Neural cell (in vitro differentiated cells): ENCODE measurements around the gene MED13L. TPM values are rescaled to one million over a fixed set of nuclear protein-coding genes. Genes with fewer than 3 reads are reported as not detected.

Experiments
- H2AFZ ChIP-seq: fragments of 200-600, 300-800 bp; sonication (generic), shearing (Covaris generic); 2 replicates; pipeline ENCODE4 v1.6.0; 2014; ENCODE audit warnings: low read depth, mild to moderate bottlenecking, antibody characterized with exemption, low read length, moderate library complexity
- H3F3A ChIP-seq: fragments of 200-600 bp; shearing (Covaris generic); 2 replicates; pipeline ENCODE4 v1.6.1; 2016; ENCODE audit warnings: mild to moderate bottlenecking, moderate library complexity, mixed read lengths, antibody characterized with exemption, low read length; ENCODE audit not compliant: insufficient read depth, poor library complexity, severe bottlenecking
- H3K27ac ChIP-seq: fragments of 200-600, 300-800 bp; sonication (generic), shearing (Covaris generic); 2 replicates; pipeline ENCODE4 v1.5.1; 2014; ENCODE audit warnings: mild to moderate bottlenecking, low read length, moderate library complexity
- H3K27me3 ChIP-seq: fragments of 300-800, 200-600 bp; sonication (generic), shearing (Covaris generic); 2 replicates; pipeline ENCODE4 v1.6.0; 2014; ENCODE audit warnings: mild to moderate bottlenecking, low read depth, low read length, moderate library complexity; ENCODE audit not compliant: insufficient read depth
- H3K36me3 ChIP-seq: fragments of 300-800, 200-600 bp; sonication (generic), shearing (Covaris generic); 2 replicates; pipeline ENCODE4 v1.5.1; 2014; ENCODE audit warnings: mild to moderate bottlenecking, antibody characterized with exemption, low read length, moderate library complexity; ENCODE audit not compliant: insufficient read depth
- H3K4me2 ChIP-seq: fragments of 300-800, 200-600 bp; sonication (generic), shearing (Covaris generic); 2 replicates; pipeline ENCODE4 v1.6.0; 2014; ENCODE audit warnings: mild to moderate bottlenecking, low read length
- H3K4me3 ChIP-seq: fragments of 300-800, 200-600 bp; sonication (generic), shearing (Covaris generic); 2 replicates; pipeline ENCODE4 v1.5.1; 2014; ENCODE audit warnings: mild to moderate bottlenecking, low read length, moderate library complexity
- H3K79me2 ChIP-seq: fragments of 200-600 bp; shearing (Covaris generic); replicated peaks from 2 replicates; pipeline ENCODE4 v1.6.0; 2014; ENCODE audit warnings: mild to moderate bottlenecking, low read length, moderate library complexity; ENCODE audit not compliant: insufficient read depth
- H3K9ac ChIP-seq: fragments of 300-800, 200-600 bp; sonication (generic), shearing (Covaris generic); 2 replicates; pipeline ENCODE4 v1.6.1; 2016; ENCODE audit warnings: mild to moderate bottlenecking, low read length, mixed read lengths
- H3K9me2 ChIP-seq: fragments of 200-600 bp; shearing (Covaris generic); 2 replicates; pipeline ENCODE4 v1.6.1; 2016; ENCODE audit warnings: mild to moderate bottlenecking, low read length, mixed read lengths; ENCODE audit not compliant: insufficient read depth
- H3K9me3 ChIP-seq: fragments of 200-600, 300-800 bp; sonication (generic), shearing (Covaris generic); 2 replicates; pipeline ENCODE4 v1.6.1; 2016; ENCODE audit warnings: mild to moderate bottlenecking, mixed run types, low read length, moderate library complexity, mixed read lengths
- H4K20me1 ChIP-seq: fragments of 200-600 bp; shearing (Covaris generic); 2 replicates; pipeline ENCODE4 v1.6.1; 2016; ENCODE audit warnings: mild to moderate bottlenecking, mixed run types; ENCODE audit not compliant: insufficient read depth
- CTCF ChIP-seq: fragments of 450-650 bp; IDR thresholded peaks from 2 replicates; pipeline ENCODE4 v1.5.1; 2014; ENCODE audit warnings: antibody characterized with exemption, mild to moderate bottlenecking, moderate library complexity; ENCODE audit not compliant: poor library complexity, severe bottlenecking
- EP300 ChIP-seq: fragments of 450-650 bp; conservative IDR thresholded peaks from 2 replicates; pipeline ENCODE4 v1.6.1; 2014; ENCODE audit warnings: antibody characterized with exemption, mild to moderate bottlenecking, moderate library complexity; ENCODE audit not compliant: poor library complexity, severe bottlenecking
- EZH2 ChIP-seq: fragments of 200-600, 300-800 bp; shearing (Covaris generic), sonication (generic); IDR thresholded peaks from 2 replicates; pipeline ENCODE4 v1.6.1; 2014; ENCODE audit warnings: antibody characterized with exemption, low read length, borderline replicate concordance, mild to moderate bottlenecking; ENCODE audit not compliant: insufficient read depth, poor library complexity, severe bottlenecking
- MXI1 ChIP-seq: fragments of 450-650 bp; conservative IDR thresholded peaks from 2 replicates; pipeline ENCODE4 v1.6.1; 2014; ENCODE audit warnings: antibody characterized with exemption, mild to moderate bottlenecking; ENCODE audit not compliant: poor library complexity, severe bottlenecking
- POLR2AphosphoS5 ChIP-seq: IDR thresholded peaks from 2 replicates; pipeline ENCODE4 v1.6.1; 2012
- RAD21 ChIP-seq: fragments of 450-650 bp; conservative IDR thresholded peaks from 2 replicates; pipeline ENCODE4 v1.6.1; 2014; ENCODE audit warnings: antibody characterized with exemption, mild to moderate bottlenecking, moderate library complexity
- REST ChIP-seq: IDR thresholded peaks from 2 replicates; pipeline ENCODE4 v1.6.1; 2012; ENCODE audit warnings: borderline replicate concordance
- SMC3 ChIP-seq: fragments of 450-650 bp; conservative IDR thresholded peaks from 2 replicates; pipeline ENCODE4 v1.6.1; 2014; ENCODE audit warnings: antibody characterized with exemption, mild to moderate bottlenecking, moderate library complexity; ENCODE audit not compliant: poor library complexity
- TAF1 ChIP-seq: IDR thresholded peaks from 2 replicates; pipeline ENCODE4 v1.6.1; 2012; ENCODE audit warnings: low read depth
- polyA plus RNA-seq: library from polyadenylated mRNA; depleted of rRNA; stranded (reverse); fragments of >200 nt; gene quantifications from 2 replicates; pipeline ENCODE4 v1.2.3, GENCODE V29; 2014

MED13L gene
- polyA plus RNA-seq, 1 donor from 2014 or later, result 38.9 TPM

- Histone ChIP-seq H3K9me2 (no peaks in the 10 kb centered on the region), H3K27ac (no peak overlapping the region)
- TF ChIP-seq EP300 (no peak), TAF1 (no peak), POLR2AphosphoS5 (no peak), CTCF (no peak), RAD21 (no peak), EZH2 (no peak), MXI1 (no peak), SMC3 (no peak), REST (no peak)
Observed at GRCh38 chr12:115956659-115957058, 320.8 kb downstream of the MED13L start.

GRCh38 chr12:115956236-115956635 lies 321.3 kb downstream of the MED13L start:
- H4K20me1 ChIP-seq, result no peaks in the 10 kb centered on the region
- H3K36me3 ChIP-seq, result peaks cover 7% of the 10 kb centered on the region
- H3K9ac ChIP-seq, result no peak overlapping the region
- H2AFZ ChIP-seq, result no peak overlapping the region
- no peaks in the 10 kb centered on the region for H3F3A ChIP-seq
- H3K27me3 ChIP-seq, result no peaks in the 10 kb centered on the region
- no peak overlapping the region for H3K27ac ChIP-seq
- no peaks in the 10 kb centered on the region for H3K9me2 ChIP-seq
- no peaks in the 10 kb centered on the region for H3K79me2 ChIP-seq
- H3K4me3 ChIP-seq, result no peak overlapping the region
- no peak overlapping the region for H3K4me2 ChIP-seq
- H3K9me3 ChIP-seq, result no peaks in the 10 kb centered on the region
- no peak for TF ChIP-seq MXI1
- TF ChIP-seq EP300, result no peak
- TF ChIP-seq CTCF, result no peak
- TF ChIP-seq EZH2, result no peak
- TF ChIP-seq SMC3, result no peak
- no peak for TF ChIP-seq TAF1
- TF ChIP-seq POLR2AphosphoS5, result no peak
- no peak for TF ChIP-seq RAD21
- no peak for TF ChIP-seq REST

More at GRCh38 chr12:115956659-115957058, 320.8 kb downstream of the MED13L start:
- H3K27me3 ChIP-seq, result no peaks in the 10 kb centered on the region
- no peak overlapping the region for H3K9ac ChIP-seq
- no peak overlapping the region for H3K4me2 ChIP-seq
- no peaks in the 10 kb centered on the region for H4K20me1 ChIP-seq
- H3K4me3 ChIP-seq, result no peak overlapping the region
- no peaks in the 10 kb centered on the region for H3F3A ChIP-seq
- H3K36me3 ChIP-seq, result peaks cover 7% of the 10 kb centered on the region
- no peaks in the 10 kb centered on the region for H3K79me2 ChIP-seq
- no peak overlapping the region for H2AFZ ChIP-seq
- H3K9me3 ChIP-seq, result no peaks in the 10 kb centered on the region
